GM21447 (cell line): ENCODE measurements around the gene TCTN1.
"Not testable (repeated sequence)": the region's sequence is repeated elsewhere in the genome, so short reads cannot be mapped to it uniquely, and the experiment has no call there.

Source experiments
- ATAC-seq: cut with Tn5 transposase; IDR thresholded peaks from one replicate; pipeline ENCODE4 v1.9.1; 2021; ENCODE audit not compliant: unreplicated experiment

Gene TCTN1

DNA sequence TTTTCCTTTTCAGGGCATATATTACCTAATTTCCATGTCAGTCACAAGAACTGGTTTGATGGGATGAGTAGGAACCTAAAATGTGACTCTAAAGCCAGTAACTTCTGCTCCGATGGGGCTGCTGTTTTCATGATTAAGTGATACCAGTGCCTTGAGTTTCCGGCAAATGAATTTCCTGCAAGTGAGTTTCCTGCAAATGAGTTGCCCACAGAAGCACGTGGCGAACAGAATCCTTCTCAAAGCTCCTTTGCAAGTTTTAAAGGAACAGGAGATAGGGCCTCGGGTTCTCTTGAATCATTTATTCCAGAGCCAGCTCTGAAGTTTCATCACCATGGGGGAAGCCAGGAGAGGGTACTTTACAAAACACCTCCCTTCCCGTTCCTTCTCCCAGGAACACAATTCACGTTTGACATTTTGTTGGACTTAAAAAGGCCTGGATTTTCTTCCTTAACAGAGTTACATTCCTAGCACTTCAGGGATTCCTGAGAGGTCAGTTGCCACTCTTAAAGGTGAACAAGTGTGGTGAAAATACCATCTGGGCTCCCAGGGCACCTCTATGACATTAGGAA, 28.6 kb upstream of the TCTN1 start:
- no peak for ATAC-seq

DNA sequence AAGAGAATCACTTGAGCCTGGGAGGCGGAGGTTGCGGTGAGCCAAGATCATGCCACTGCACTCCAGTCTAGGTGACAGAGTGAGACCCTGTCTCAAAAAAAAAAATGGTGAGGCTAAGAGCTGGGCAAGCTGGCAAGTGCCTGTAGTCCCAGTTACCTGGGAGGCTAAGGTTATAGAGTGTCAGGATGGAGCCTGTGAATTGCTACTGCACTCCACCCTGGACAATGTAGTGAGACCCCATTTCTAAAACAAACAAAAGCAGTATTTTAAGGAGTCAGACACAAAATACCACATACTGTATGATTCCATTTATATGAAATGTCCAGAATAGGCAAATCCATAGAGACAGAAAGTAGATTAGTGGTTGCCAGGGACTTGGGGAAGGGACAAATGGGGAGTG, 26.8 kb upstream of the TCTN1 start:
- not testable (repeated sequence) for ATAC-seq

GRCh38 chr12:110590059-110590458, 23.9 kb upstream of the TCTN1 start:
- no peak for ATAC-seq

DNA sequence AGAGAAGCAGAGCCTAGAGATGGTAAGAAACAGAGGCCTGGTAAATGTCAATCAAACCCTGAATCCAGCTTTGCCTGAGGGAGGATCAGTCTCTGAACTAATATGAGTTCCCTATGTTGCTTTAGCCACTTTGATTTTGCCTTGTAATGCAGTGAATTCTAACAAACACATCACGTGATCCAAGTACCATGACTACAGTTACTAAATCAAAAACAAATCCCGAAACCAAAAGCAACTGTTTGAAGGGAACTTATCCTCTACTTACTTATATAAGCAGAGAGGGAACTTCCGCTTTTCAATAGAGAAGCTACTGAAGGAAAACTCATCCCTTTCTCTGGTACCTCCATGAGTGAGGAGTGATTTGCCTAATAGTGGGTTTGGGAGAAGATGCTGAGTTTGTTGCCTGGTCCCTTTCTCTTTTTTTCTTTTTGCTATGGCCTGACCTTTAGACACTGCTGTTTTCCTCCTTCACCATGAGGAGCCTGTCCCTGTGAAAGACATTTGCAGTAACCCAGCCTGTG, 23.1 kb upstream of the TCTN1 start:
- ATAC-seq: peak; percentile 78

- peak; percentile 14 for ATAC-seq
These were observed 22.4 kb upstream of the TCTN1 start for GRCh38 chr12:110591451-110592051.

- ATAC-seq: no peak
These were observed 21.9 kb upstream of the TCTN1 start for GRCh38 chr12:110592078-110592477.

GRCh38 chr12:110592919-110593318, 21.0 kb upstream of the TCTN1 start:
- not testable (repeated sequence) for ATAC-seq

- ATAC-seq: no peak
These were observed 16.0 kb upstream of the TCTN1 start for GRCh38 chr12:110597885-110598284.

DNA sequence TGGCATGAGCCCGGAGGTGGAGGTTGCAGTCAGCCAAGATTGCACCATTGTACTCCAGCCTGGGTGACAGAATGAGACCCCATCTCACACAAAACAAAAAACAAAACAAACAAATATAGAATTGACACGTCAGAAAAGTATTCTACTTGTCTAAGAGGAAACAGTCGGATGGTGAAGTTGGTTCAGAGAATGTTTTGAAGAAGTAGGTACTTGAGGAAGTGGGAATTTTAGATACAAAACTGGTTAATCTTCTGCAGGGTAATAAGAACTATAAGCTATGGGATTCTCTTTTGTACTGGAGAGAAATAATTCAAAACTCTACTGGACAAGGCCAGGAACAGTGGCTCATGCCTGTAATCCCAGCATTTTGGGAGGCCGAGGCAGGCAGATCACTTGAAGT, 14.6 kb upstream of the TCTN1 start:
- no peak for ATAC-seq

GRCh38 chr12:110600254-110600653, 13.7 kb upstream of the TCTN1 start:
- no peak for ATAC-seq

- not testable (repeated sequence) for ATAC-seq
These were observed 11.7 kb upstream of the TCTN1 start for GRCh38 chr12:110602085-110602814.

DNA sequence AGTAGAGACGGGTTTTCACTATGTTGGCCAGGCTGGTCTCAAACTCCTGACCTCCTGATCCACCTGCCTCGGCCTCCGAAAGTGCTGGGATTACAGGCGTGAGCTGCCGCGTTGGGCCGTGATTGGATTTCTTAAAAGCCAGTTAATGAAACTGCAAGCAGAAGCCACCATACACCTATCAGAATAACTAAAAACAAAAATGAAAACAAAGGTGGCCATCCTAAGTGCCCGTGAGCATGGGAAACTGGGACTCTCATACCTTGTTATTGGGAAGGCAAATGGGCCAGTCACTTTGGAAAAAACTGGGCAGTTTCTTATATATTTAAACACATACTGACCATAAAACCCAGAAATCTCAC, 7.7 kb upstream of the TCTN1 start:
- ATAC-seq: peak; percentile 23

DNA sequence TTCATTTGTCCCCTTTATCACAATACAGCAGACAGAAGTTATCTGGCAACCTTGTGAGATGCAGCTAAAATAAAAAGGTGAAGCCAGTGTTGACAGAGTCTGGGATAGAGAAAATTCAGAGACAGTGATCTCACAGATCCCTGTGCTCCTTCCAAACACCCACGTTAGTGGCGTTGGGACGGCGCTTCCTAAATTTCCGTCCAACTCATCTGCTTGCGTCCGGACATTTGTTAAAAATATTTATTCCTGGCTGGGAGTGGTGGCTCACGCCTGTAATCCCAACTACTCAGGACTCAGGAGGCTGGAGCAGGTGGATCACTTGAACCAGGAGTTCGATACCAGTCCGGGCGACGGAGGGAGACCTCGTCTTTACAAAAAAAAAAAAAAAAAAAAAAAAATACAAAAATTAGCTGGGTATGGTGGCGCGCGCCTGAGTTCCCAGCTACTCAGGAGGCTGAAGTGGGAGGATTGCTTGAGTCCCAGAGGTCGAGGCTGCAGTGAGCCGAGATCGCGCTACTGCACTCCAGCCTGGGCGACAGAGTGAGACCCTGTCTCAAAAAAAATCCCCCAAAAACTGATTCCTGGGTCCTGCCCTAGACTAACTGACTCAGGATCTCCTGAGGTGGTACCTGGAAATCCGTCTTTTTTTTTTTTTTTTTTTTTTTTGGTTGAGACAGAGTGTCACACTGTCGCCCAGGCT, 708 bp upstream of the TCTN1 start:
- no peak for ATAC-seq

GRCh38 chr12:110615171-110615570, 1.2 kb downstream of the TCTN1 start:
- no peak for ATAC-seq

DNA sequence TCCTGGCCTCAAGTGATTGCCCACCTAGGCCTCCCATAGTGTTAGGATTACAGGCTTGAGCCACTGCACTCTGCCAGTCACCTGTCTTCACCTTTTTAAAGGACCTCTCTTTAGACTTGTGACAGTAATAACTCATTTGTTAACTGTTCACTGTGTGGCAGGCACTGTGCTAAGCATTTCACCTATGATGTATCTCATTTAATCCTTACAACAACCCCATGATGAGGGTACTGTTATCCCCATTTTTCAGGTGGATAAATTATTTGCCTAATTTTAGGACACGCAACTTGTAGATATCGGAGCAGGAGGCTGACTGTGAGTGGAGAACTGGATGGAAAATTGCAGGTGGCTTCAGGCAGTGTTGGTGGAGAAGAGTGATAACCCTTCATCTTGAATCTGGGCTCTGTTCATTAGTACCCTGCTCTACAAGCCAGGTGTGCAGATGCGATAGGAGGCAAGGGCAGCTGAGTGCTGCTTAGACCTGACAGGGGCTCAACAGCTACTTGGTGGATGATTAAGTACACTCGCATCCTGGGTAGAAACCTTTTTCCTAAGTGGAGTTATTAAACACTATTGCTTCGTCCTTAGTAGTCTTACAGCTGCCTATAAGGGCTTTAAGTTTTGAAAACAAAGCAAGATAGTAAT, 2.7 kb downstream of the TCTN1 start:
- no peak for ATAC-seq

GRCh38 chr12:110619534-110619953, 5.6 kb downstream of the TCTN1 start:
- peak; percentile 48 for ATAC-seq

DNA sequence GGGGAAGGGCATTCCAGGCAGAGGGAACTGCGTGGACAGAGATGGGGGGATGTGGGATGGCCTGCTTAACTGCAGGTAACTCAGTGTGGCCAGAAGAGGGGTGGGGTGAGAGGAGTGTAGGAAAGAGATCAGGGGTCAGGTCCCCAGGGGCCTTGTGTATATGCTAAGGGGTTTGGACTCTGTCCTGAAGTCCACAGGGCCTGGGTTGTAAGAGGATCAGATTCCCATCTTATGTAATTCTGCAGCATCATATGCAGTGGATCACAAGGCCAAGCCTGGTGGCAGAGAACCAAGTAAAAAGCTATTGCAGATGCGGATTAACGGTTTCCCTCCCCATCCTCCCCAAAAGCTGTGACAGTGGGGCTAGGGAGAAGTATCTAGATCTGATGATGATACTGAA, 8.7 kb downstream of the TCTN1 start:
- no peak for ATAC-seq

DNA sequence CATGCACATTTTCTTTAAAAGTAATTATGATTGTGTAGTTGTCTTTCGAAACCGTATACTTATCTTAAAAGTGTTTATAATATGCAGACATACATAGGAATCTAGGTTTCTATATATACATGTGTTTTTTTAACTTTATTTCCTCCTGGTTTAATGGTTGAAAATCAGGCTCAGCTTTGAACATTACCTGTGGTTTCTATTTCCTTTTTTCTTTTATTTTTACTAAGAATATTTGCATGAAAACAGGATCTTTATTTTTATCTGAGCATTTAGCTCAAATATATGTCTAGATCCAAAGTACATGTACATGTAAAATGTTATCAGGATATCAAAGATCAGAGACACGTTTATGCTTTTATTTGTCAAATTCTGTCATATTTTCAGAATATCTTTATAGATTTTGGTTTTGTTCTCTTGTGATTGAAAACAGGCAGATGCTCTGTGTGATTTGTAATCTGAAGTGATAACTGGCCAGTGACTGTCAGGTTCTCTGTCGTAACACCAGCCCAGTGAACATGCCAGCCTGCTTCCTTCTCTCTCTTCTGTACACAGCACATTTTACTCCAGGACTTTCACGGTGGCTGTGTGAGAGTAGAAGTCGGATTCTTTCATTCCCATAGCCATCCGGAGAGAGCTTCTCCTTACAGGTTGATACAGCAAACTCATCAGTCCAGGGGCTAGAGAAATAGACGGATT, 13.7 kb downstream of the TCTN1 start:
- no peak for ATAC-seq

DNA sequence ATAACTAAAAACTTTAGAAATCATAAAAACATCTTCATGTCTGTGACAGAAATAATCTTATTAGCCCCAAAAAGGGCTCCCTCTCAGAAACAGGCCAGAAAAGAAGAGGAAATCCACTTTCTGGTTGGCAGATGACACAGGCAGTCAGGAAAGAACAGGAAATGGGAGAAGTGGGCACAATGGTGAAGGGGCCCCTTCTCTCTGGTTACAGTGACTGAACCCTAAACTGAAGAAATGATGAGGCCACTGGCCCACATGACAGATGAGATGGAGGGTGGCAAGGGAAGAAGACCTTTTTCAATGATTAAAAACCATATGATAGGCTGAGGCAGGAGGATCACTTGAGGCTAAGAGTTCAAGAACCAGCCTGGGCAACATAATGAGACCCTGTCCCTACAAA, 21.1 kb downstream of the TCTN1 start:
- no peak for ATAC-seq

- no peak for ATAC-seq
These were observed 22.6 kb downstream of the TCTN1 start for GRCh38 chr12:110636516-110636915.
